Endothelial cell of hepatic sinusoid (primary cell): ENCODE data around the gene SNRPD2.
"Not testable (repeated sequence)": the region's sequence is repeated elsewhere in the genome, so short reads cannot be mapped to it uniquely, and the experiment has no call there.

Experiments used
- in situ Hi-C: cut with HindIII; loops from 2 replicates; pipeline ENCODE4 v1.10.0; 2017; ENCODE audit warnings: low sequenced_read_pairs

Gene SNRPD2

GRCh38 chr19:45691516-45692186, at the start of gene SNRPD2:
Gene SNRPD2 (minus strand): TSS chr19:45691953. CDS start chr19:45691888, 65 bp downstream.
- in situ Hi-C loops = loop anchor here (5.0 kb wide), 1 partner anchor 41 kb away; the partner anchor contains the start of genes FBXO46 and MEIOSIN

- in situ Hi-C loops = no loop called here
Measured at GRCh38 chr19:45739498-45740439, 48.0 kb upstream of the SNRPD2 start.

- in situ Hi-C loops = loop anchor here (5.0 kb wide), 2 partner anchors 39 to 41 kb away; partner anchors contain the start of genes QPCTL and SNRPD2
Measured at GRCh38 chr19:45733160-45733810, 41.5 kb upstream of the SNRPD2 start, which contains the start of gene MEIOSIN. Gene MEIOSIN (plus strand): TSS chr19:45733439. CDS start chr19:45735377, 1,938 bp downstream.

- in situ Hi-C loops = loop anchor here (5.0 kb wide), 2 partner anchors 38 to 42 kb away; partner anchors contain the start of genes QPCTL and SNRPD2
Measured at GRCh38 chr19:45730368-45731288, 38.9 kb upstream of the SNRPD2 start, which contains the start of gene FBXO46. Gene FBXO46 (minus strand): TSS chr19:45730896. CDS start chr19:45713495, 17,401 bp downstream.

GRCh38 chr19:45729800-45730290, 38.1 kb upstream of the SNRPD2 start:
- in situ Hi-C loops = loop anchor here (5.0 kb wide), 2 partner anchors 38 to 42 kb away; partner anchors contain the start of genes QPCTL and SNRPD2

GRCh38 chr19:45728683-45729082, 36.9 kb upstream of the SNRPD2 start:
- in situ Hi-C loops = not testable (repeated sequence)

GRCh38 chr19:45720065-45720464, 28.3 kb upstream of the SNRPD2 start:
- in situ Hi-C loops = not testable (repeated sequence)

GRCh38 chr19:45717983-45718650, 26.4 kb upstream of the SNRPD2 start:
- in situ Hi-C loops = no loop called here

- in situ Hi-C loops = no loop called here
Measured at GRCh38 chr19:45717131-45717982, 25.6 kb upstream of the SNRPD2 start.

- in situ Hi-C loops = no loop called here
Measured at GRCh38 chr19:45716359-45717130, 24.8 kb upstream of the SNRPD2 start.

- in situ Hi-C loops = no loop called here
Measured at GRCh38 chr19:45715139-45715538, 23.4 kb upstream of the SNRPD2 start.

- in situ Hi-C loops = no loop called here
Measured at GRCh38 chr19:45713141-45713540, 21.4 kb upstream of the SNRPD2 start.

GRCh38 chr19:45712699-45713067, 20.9 kb upstream of the SNRPD2 start:
- in situ Hi-C loops = no loop called here

- in situ Hi-C loops = no loop called here
Measured at GRCh38 chr19:45711851-45712698, 20.3 kb upstream of the SNRPD2 start.

- in situ Hi-C loops = no loop called here
Measured at GRCh38 chr19:45710356-45711130, 18.8 kb upstream of the SNRPD2 start.
